ENCODE data around the gene VWA7.

VWA7 gene

DNA sequence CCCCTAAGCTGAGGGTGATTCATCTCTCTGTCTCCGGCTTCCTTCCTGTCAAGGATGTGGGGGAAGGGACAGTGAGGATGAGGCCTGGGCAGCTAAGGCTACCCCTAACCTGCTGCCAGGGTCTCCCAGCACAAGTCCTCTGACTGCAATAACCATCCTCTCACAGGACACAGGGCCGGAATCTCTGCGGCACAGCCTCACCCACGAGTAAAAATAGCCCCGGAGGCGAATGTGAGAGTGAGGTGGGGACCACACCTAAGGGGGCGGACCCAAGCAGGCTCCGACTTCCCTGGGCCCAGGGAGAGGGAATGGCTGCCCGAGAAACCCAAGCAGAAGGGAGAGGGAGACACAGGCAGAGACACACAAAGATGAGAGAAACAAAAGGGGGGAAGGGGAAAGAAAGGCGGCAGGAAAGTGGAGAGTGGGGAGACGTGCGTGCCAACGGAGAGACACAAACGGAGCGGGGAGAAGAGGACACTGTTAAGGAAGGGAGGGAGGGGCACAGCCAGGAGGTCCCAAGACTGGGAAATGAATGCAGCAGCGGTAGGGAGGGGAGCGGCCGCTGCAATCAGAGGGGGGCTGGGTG, 42.2 kb downstream of the VWA7 start (continued):
- TF ChIP-seq, protein P1, sequence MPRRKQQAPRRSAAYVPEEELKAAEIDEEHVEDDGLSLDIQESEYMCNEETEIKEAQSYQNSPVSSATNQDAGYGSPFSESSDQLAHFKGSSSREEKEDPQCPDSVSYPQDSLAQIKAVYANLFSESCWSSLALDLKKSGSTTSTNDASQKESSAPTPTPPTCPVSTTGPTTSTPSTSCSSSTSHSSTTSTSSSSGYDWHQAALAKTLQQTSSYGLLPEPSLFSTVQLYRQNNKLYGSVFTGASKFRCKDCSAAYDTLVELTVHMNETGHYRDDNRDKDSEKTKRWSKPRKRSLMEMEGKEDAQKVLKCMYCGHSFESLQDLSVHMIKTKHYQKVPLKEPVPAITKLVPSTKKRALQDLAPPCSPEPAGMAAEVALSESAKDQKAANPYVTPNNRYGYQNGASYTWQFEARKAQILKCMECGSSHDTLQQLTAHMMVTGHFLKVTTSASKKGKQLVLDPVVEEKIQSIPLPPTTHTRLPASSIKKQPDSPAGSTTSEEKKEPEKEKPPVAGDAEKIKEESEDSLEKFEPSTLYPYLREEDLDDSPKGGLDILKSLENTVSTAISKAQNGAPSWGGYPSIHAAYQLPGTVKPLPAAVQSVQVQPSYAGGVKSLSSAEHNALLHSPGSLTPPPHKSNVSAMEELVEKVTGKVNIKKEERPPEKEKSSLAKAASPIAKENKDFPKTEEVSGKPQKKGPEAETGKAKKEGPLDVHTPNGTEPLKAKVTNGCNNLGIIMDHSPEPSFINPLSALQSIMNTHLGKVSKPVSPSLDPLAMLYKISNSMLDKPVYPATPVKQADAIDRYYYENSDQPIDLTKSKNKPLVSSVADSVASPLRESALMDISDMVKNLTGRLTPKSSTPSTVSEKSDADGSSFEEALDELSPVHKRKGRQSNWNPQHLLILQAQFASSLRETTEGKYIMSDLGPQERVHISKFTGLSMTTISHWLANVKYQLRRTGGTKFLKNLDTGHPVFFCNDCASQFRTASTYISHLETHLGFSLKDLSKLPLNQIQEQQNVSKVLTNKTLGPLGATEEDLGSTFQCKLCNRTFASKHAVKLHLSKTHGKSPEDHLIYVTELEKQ (tag by site-specific recombination; IDR thresholded peaks at IDR 0.05; ENCODE audit: borderline replicate concordance), result 0 out of 2 replicates have a peak, but pooled peaks have one; percentile 54
- TF ChIP-seq ZNF155 (tag by site-specific recombination; IDR thresholded peaks at IDR 0.05), result no peak
- peak; percentile 73 for TF ChIP-seq ZBTB21 (tag by site-specific recombination; IDR thresholded peaks at IDR 0.05)
- TF ChIP-seq ZNF843 (tag by site-specific recombination; IDR thresholded peaks at IDR 0.05), result peak; percentile 46
- peak; percentile 87 for TF ChIP-seq KLF1 (tag by site-specific recombination; IDR thresholded peaks at IDR 0.05)
- TF ChIP-seq ZNF146 (tag by site-specific recombination; IDR thresholded peaks at IDR 0.05), result 0 out of 2 replicates have a peak, but pooled peaks have one; percentile 21
- peak; percentile 83 for TF ChIP-seq SP3 (tag by site-specific recombination; IDR thresholded peaks at IDR 0.05)
- no peak for TF ChIP-seq TRIM28 (IDR thresholded peaks at IDR 0.05; ENCODE audit: borderline replicate concordance, low read length)
- peak; percentile 92 for TF ChIP-seq ZBTB20 (tag by site-specific recombination; IDR thresholded peaks at IDR 0.05)
- TF ChIP-seq PRDM1 (tag by site-specific recombination; IDR thresholded peaks at IDR 0.05), result peak; percentile 99

DNA sequence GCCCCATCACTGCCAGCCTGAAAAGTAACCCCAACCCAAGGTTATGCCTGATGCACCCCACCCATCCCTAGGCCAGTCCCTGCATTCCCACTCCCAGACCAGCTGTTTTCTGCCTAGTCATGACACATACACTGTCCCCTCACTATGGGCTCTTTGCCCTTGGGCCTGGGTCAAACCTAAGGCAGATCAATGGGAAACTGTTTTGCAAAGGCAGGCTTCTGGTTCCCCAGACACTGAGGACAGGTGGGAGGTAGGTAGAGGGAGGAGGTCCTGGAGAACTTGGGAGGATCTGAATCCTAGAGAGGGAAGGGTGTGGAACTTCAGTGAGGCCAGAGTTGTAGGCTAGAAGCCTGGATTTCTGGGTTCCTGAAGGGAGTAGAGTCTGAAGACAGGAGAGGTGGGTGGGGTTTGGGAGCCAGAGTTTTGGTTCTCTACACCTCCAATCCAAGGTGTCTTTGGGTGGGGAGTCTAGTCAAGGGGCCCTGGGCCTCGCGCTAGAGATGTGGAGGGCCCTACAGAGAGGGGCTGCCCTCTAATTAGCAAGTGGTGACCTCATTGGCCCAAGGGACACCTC, 42.8 kb downstream of the VWA7 start:
- peaks cover 12 to 39% of the 10 kb centered on the region in 2 experiments; a peak in 2 of 3 replicates for H3K36me3 ChIP-seq (ENCODE audit: control insufficient read depth in 2 of 2, insufficient read depth in 1 of 2, low read length in 2 of 2)
- peak overlapping the region; percentile 52 for H3K27ac ChIP-seq (ENCODE audit: extremely low read depth, low read depth, low read length)
- ChIA-PET POLR2A (interaction anchor here (0.8 to 6.8 kb wide), 11 partner anchors 11 to 128 kb away, joined by 3 to 102 read pairs (median 6); partner anchors contain the start of genes ABHD16A, HSPA1B, LSM2 and MPIG6B), CTCF (interaction anchor here (0.9 to 2.4 kb wide), 5 partner anchors 36 to 130 kb away, joined by 3 to 17 read pairs (median 4); partner anchors contain the start of gene LSM2)
- peaks cover 30% of the 10 kb centered on the region for H3K4me1 ChIP-seq (ENCODE audit: control insufficient read depth, insufficient read depth, low read length)
- no peaks in the 10 kb centered on the region for H3K9me3 ChIP-seq (ENCODE audit: control insufficient read depth, insufficient read depth, low read depth, low read length)
- peak overlapping the region; percentile 64 for H3K4me3 ChIP-seq (ENCODE audit: low read depth, low read length)
- TF ChIP-seq, protein P2, sequence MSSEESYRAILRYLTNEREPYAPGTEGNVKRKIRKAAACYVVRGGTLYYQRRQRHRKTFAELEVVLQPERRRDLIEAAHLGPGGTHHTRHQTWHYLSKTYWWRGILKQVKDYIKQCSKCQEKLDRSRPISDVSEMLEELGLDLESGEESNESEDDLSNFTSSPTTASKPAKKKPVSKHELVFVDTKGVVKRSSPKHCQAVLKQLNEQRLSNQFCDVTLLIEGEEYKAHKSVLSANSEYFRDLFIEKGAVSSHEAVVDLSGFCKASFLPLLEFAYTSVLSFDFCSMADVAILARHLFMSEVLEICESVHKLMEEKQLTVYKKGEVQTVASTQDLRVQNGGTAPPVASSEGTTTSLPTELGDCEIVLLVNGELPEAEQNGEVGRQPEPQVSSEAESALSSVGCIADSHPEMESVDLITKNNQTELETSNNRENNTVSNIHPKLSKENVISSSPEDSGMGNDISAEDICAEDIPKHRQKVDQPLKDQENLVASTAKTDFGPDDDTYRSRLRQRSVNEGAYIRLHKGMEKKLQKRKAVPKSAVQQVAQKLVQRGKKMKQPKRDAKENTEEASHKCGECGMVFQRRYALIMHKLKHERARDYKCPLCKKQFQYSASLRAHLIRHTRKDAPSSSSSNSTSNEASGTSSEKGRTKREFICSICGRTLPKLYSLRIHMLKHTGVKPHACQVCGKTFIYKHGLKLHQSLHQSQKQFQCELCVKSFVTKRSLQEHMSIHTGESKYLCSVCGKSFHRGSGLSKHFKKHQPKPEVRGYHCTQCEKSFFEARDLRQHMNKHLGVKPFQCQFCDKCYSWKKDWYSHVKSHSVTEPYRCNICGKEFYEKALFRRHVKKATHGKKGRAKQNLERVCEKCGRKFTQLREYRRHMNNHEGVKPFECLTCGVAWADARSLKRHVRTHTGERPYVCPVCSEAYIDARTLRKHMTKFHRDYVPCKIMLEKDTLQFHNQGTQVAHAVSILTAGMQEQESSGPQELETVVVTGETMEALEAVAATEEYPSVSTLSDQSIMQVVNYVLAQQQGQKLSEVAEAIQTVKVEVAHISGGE (tag by site-specific recombination; conservative IDR thresholded peaks at IDR 0.05; ENCODE audit: low read depth), result no peak
- TF ChIP-seq ZFHX2 (tag by site-specific recombination; conservative IDR thresholded peaks at IDR 0.05), result no peak
- TF ChIP-seq, protein P3, sequence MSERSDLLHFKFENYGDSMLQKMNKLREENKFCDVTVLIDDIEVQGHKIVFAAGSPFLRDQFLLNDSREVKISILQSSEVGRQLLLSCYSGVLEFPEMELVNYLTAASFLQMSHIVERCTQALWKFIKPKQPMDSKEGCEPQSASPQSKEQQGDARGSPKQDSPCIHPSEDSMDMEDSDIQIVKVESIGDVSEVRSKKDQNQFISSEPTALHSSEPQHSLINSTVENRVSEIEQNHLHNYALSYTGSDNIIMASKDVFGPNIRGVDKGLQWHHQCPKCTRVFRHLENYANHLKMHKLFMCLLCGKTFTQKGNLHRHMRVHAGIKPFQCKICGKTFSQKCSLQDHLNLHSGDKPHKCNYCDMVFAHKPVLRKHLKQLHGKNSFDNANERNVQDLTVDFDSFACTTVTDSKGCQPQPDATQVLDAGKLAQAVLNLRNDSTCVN (tag by site-specific recombination; optimal IDR thresholded peaks at IDR 0.05), result no peak
- TF ChIP-seq ZXDB (tag by site-specific recombination; IDR thresholded peaks at IDR 0.05), result no peak
- no peak for TF ChIP-seq ZNF423 (tag by site-specific recombination; IDR thresholded peaks at IDR 0.05)
- TF ChIP-seq ZNF433 (tag by site-specific recombination; IDR thresholded peaks at IDR 0.05; ENCODE audit: low read depth), result no peak
- TF ChIP-seq, protein P4, sequence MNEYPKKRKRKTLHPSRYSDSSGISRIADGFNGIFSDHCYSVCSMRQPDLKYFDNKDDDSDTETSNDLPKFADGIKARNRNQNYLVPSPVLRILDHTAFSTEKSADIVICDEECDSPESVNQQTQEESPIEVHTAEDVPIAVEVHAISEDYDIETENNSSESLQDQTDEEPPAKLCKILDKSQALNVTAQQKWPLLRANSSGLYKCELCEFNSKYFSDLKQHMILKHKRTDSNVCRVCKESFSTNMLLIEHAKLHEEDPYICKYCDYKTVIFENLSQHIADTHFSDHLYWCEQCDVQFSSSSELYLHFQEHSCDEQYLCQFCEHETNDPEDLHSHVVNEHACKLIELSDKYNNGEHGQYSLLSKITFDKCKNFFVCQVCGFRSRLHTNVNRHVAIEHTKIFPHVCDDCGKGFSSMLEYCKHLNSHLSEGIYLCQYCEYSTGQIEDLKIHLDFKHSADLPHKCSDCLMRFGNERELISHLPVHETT (tag by site-specific recombination; IDR thresholded peaks at IDR 0.05), result peak; percentile 58; the same call in 1 of the 2 replicates
- TF ChIP-seq ZNF548 (tag by site-specific recombination; IDR thresholded peaks at IDR 0.05), result no peak
- TF ChIP-seq ZNF132 (tag by site-specific recombination; IDR thresholded peaks at IDR 0.05; ENCODE audit: borderline replicate concordance), result no peak
- no peak for TF ChIP-seq ZNF510 (tag by site-specific recombination; IDR thresholded peaks at IDR 0.05; ENCODE audit: insufficient replicate concordance)
- TF ChIP-seq ZNF391 (tag by site-specific recombination; IDR thresholded peaks at IDR 0.05; ENCODE audit: borderline replicate concordance, low read depth), result no peak
- no peak for TF ChIP-seq ZNF837 (tag by site-specific recombination; IDR thresholded peaks at IDR 0.05)
- 0 out of 2 replicates have a peak, but pooled peaks have one; percentile 87 for TF ChIP-seq KLF10 (tag by site-specific recombination; IDR thresholded peaks at IDR 0.05)
- peak; percentile 83; the same call in 1 of the 2 replicates for TF ChIP-seq ZNF660 (tag by site-specific recombination; IDR thresholded peaks at IDR 0.05)
- TF ChIP-seq WT1 (tag by site-specific recombination; IDR thresholded peaks at IDR 0.05), result peak; percentile 78; the same call in 1 of the 2 replicates
- TF ChIP-seq ZSCAN23 (tag by site-specific recombination; IDR thresholded peaks at IDR 0.05), result 0 out of 2 replicates have a peak, but pooled peaks have one; percentile 13
